ENCODE data around the gene LRP1B.
"Not testable (repeated sequence)": the region's sequence is repeated elsewhere in the genome, so short reads cannot be mapped to it uniquely, and the experiment has no call there.

Gene LRP1B

GRCh38 chr2:141863964-141864363, 266.9 kb downstream of the LRP1B start:
- no peak for DNase-seq

GRCh38 chr2:141856215-141856919, 274.4 kb downstream of the LRP1B start:
- no peak for DNase-seq

- no peak for DNase-seq
Observed at GRCh38 chr2:141848191-141848590, 282.6 kb downstream of the LRP1B start.

GRCh38 chr2:141844231-141844630, 286.6 kb downstream of the LRP1B start:
- no peak for DNase-seq

GRCh38 chr2:141835103-141835502, 295.7 kb downstream of the LRP1B start:
- no peak for DNase-seq

- no peak for DNase-seq
Observed at GRCh38 chr2:141828761-141829160, 302.1 kb downstream of the LRP1B start.

- DNase-seq: no peak
Observed at GRCh38 chr2:141824790-141825189, 306.0 kb downstream of the LRP1B start.

GRCh38 chr2:141820893-141821292, 309.9 kb downstream of the LRP1B start:
- no peak for DNase-seq

GRCh38 chr2:141815320-141815719, 315.5 kb downstream of the LRP1B start:
- DNase-seq: not testable (repeated sequence)

- no peak for DNase-seq
Observed at GRCh38 chr2:141814150-141814549, 316.7 kb downstream of the LRP1B start.

GRCh38 chr2:141810148-141810547, 320.7 kb downstream of the LRP1B start:
- DNase-seq: no peak

GRCh38 chr2:141806090-141806489, 324.7 kb downstream of the LRP1B start:
- DNase-seq: no peak

GRCh38 chr2:141805302-141805701, 325.5 kb downstream of the LRP1B start:
- no peak for DNase-seq

GRCh38 chr2:141796449-141796848, 334.4 kb downstream of the LRP1B start:
- DNase-seq: no peak

- no peak for DNase-seq
Observed at GRCh38 chr2:141791521-141791920, 339.3 kb downstream of the LRP1B start.

- no peak for DNase-seq
Observed at GRCh38 chr2:141782574-141782973, 348.2 kb downstream of the LRP1B start.

GRCh38 chr2:141778315-141778835, 352.4 kb downstream of the LRP1B start:
- no peak for DNase-seq

GRCh38 chr2:141770530-141770929, 360.3 kb downstream of the LRP1B start:
- DNase-seq: no peak

- no peak for DNase-seq
Observed at GRCh38 chr2:141767691-141768090, 363.1 kb downstream of the LRP1B start.

GRCh38 chr2:141767051-141767450, 363.8 kb downstream of the LRP1B start:
- no peak for DNase-seq

- no peak for DNase-seq
Observed at GRCh38 chr2:141766225-141766624, 364.6 kb downstream of the LRP1B start.

- no peak for DNase-seq
Observed at GRCh38 chr2:141748616-141749015, 382.2 kb downstream of the LRP1B start.

GRCh38 chr2:141741652-141742051, 389.2 kb downstream of the LRP1B start:
- no peak for DNase-seq

- DNase-seq: no peak
Observed at GRCh38 chr2:141737492-141738255, 393.1 kb downstream of the LRP1B start.

Measured in stimulated activated CD4-positive, alpha-beta T cell treated with anti-CD3 and anti-CD28 coated beads, Interleukin-4, amount 100 ng/mL, for 1 hour (primary cell).